ENCODE data around the gene SPDYE2. TPM values are rescaled to one million over a fixed set of nuclear protein-coding genes. Genes with fewer than 3 reads are reported as not detected.
"Not testable (repeated sequence)": the region's sequence is repeated elsewhere in the genome, so short reads cannot be mapped to it uniquely, and the experiment has no call there.

SPDYE2 gene
- total and polyA plus RNA-seq, 9 of the 15 experiments (the other 6 are each of a cell fraction or from before 2014, with no cell fraction given): 0.34 to 0.76 TPM; not detected in 7

GRCh38 chr7:102542771-102543170 lies 8.3 kb upstream of the SPDYE2 start:
- CTCF ChIA-PET (ENCODE audit: low intra/inter-chr PET ratio); POLR2A ChIA-PET; H3K4me2 ChIP-seq (ENCODE audit: insufficient read depth, low read length); H3K9me1 ChIP-seq (ENCODE audit: control insufficient read depth, insufficient read depth, low read length); H3K4me3 ChIP-seq; H3K9me3 ChIP-seq (replicated peaks; ENCODE audit: control insufficient read depth, insufficient read depth, low read depth, low read length); H3K27me3 ChIP-seq (ENCODE audit: control insufficient read depth in 2 of 2, insufficient read depth in 2 of 2, low read length in 2 of 2); H3K79me2 ChIP-seq (ENCODE audit: control insufficient read depth, insufficient read depth, low read length); H2AFZ ChIP-seq (ENCODE audit: low read depth, low read length); ATAC-seq; H3K4me1 ChIP-seq (replicated peaks in 1 of 2; ENCODE audit: control insufficient read depth in 2 of 2, insufficient read depth in 2 of 2, low read length in 2 of 2); H4K20me1 ChIP-seq (replicated peaks; ENCODE audit: control insufficient read depth, insufficient read depth, low read length); H3K27ac ChIP-seq (ENCODE audit: extremely low read depth, low read depth, low read length); intact Hi-C loops (cut with micrococcal nuclease); BruUV-seq (replicated peaks); H3K36me3 ChIP-seq (ENCODE audit: control insufficient read depth, insufficient read depth, low read length); DNase-seq (ENCODE audit: extremely low read depth in 1 of 4, low spot score in 3 of 4); FAIRE-seq; H3K9ac ChIP-seq (ENCODE audit: insufficient read depth in 1 of 2, low read depth in 2 of 2, low read length in 2 of 2): not testable (repeated sequence)
- in situ Hi-C loops (cut with MboI): loop anchor here (10.0 kb wide), 1 partner anchor 102 kb away; the partner anchor contains the start of gene UPK3BL1
- no CpG with 5 or more reads among the region's 11 CpGs for WGBS (ENCODE audit: insufficient coverage, low coverage, missing lambda C conversion rate)

DNA sequence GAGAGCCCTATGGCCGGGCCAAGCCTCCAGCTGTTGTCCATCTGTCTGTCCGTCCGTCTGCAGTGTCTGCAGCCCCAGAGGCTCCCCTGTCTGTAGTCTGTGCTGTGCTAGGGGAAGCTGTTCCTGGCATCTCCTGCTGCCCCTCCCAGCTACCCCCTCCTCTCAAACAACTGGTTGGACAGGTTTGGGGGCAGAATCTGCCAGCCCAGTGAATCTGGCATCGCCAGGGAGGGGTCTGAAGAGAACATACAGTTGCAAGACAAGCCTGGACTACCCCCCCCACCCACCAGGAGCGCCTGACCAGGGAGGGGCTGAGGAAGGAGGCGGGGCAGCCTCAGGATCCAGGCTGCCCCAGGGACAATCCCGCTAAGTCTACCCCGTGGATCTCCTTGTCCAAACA lies 7.4 kb upstream of the SPDYE2 start, which contains the start of gene UPK3BL2:
Gene UPK3BL2, minus strand, starts transcription at position 101 of the 400 bp plus-strand sequence. Its CDS starts 60 bp downstream, at position 41.
- intact Hi-C loops (cut with micrococcal nuclease); H3K36me3 ChIP-seq (ENCODE audit: control insufficient read depth, insufficient read depth, low read length); H2AFZ ChIP-seq (ENCODE audit: low read depth, low read length); H3K9ac ChIP-seq (ENCODE audit: insufficient read depth in 1 of 2, low read depth in 2 of 2, low read length in 2 of 2); H3K9me3 ChIP-seq (replicated peaks; ENCODE audit: control insufficient read depth, insufficient read depth, low read depth, low read length); H3K4me1 ChIP-seq (replicated peaks in 1 of 2; ENCODE audit: control insufficient read depth in 2 of 2, insufficient read depth in 2 of 2, low read length in 2 of 2); FAIRE-seq; DNase-seq (ENCODE audit: extremely low read depth in 1 of 4, low spot score in 3 of 4); H3K4me3 ChIP-seq; BruUV-seq (replicated peaks); POLR2A ChIA-PET; CTCF ChIA-PET (ENCODE audit: low intra/inter-chr PET ratio); H3K27me3 ChIP-seq (ENCODE audit: control insufficient read depth in 2 of 2, insufficient read depth in 2 of 2, low read length in 2 of 2); H4K20me1 ChIP-seq (replicated peaks; ENCODE audit: control insufficient read depth, insufficient read depth, low read length); H3K9me1 ChIP-seq (ENCODE audit: control insufficient read depth, insufficient read depth, low read length); H3K27ac ChIP-seq (ENCODE audit: extremely low read depth, low read depth, low read length); H3K79me2 ChIP-seq (ENCODE audit: control insufficient read depth, insufficient read depth, low read length); H3K4me2 ChIP-seq (ENCODE audit: insufficient read depth, low read length): not testable (repeated sequence)
- WGBS (ENCODE audit: insufficient coverage, low coverage, missing lambda C conversion rate): no CpG with 5 or more reads among the region's 8 CpGs
- ATAC-seq: 0 out of 3 replicates have a peak, but pooled peaks have one; percentile 10
- in situ Hi-C loops (cut with MboI): loop anchor here (10.0 kb wide), 1 partner anchor 101 kb away; the partner anchor contains the start of gene UPK3BL1
